ENCODE measurements around the gene AOX1. TPM values are rescaled to one million over a fixed set of nuclear protein-coding genes. Genes with fewer than 3 reads are reported as not detected.
"Not testable (repeated sequence)": the region's sequence is repeated elsewhere in the genome, so short reads cannot be mapped to it uniquely, and the experiment has no call there.

Gene AOX1
- total RNA-seq = under 1 TPM in 1 of 2 experiments, not detected in 1; 0.08 TPM

- ChIA-PET CTCF (interaction anchor here (0.8 to 1.5 kb wide), 2 partner anchors 14 to 16 kb away, joined by 3 read pairs; no protein-coding TSS in a partner anchor), POLR2A (interaction anchor here (1.0 kb wide), 1 partner anchor 303 kb away, joined by 4 read pairs; the partner anchor contains the start of genes NIF3L1 and PPIL3)
- H3K9me3 Mint-ChIP-seq (ENCODE audit: insufficient read depth) = no peaks in the 10 kb centered on the region
- H3K4me3 Mint-ChIP-seq = peak within 1 kb of the TSS; percentile 55
- peak; percentile 26 for DNase-seq
- H3K36me3 Mint-ChIP-seq (ENCODE audit: low read depth) = peaks cover 27% of the 10 kb centered on the region
- peaks cover 11% of the 10 kb centered on the region for H3K27me3 Mint-ChIP-seq (ENCODE audit: low read depth)
- no peak within 1 kb of the TSS for H3K27ac Mint-ChIP-seq
- peaks cover 9% of the 10 kb centered on the region for H3K4me1 Mint-ChIP-seq (ENCODE audit: low read depth)
- ATAC-seq = peak; percentile 70
These were observed at the start of gene AOX1 for GRCh38 chr2:200585730-200586643. Gene AOX1, plus strand, starts transcription at chr2:200586014. Its CDS starts 95 bp downstream, at chr2:200586109.

DNA sequence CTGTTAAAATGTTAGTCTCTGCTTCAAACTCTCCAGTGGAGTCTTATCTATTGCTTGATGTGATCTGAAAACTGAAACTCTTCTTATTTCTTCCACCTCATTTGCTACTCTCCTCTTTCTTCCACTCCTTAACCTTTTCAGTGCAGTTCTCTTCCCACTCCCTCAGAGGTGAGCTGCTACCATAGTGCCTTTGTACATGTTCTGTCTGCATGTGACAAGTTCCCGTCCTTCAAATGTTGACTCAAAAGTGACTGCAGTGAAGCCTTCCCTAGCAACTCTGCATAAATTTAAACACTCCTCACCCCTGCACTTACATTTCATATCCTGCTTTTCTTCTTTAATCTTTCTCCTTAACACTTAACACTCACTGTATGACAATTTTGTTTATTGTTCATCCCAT lies 47.7 kb upstream of the AOX1 start:
- Mint-ChIP-seq H3K4me1 (ENCODE audit: low read depth) (no peaks in the 10 kb centered on the region), H3K4me3 (no peak overlapping the region), H3K27ac (no peak overlapping the region), H3K9me3 (ENCODE audit: insufficient read depth) (no peaks in the 10 kb centered on the region), H3K27me3 (ENCODE audit: low read depth) (no peaks in the 10 kb centered on the region), H3K36me3 (ENCODE audit: low read depth) (peaks cover 53% of the 10 kb centered on the region)
- CTCF ChIA-PET = no interaction called here
- POLR2A ChIA-PET = no interaction called here
- no peak for DNase-seq
- no peak for ATAC-seq

- Mint-ChIP-seq H3K27me3 (ENCODE audit: low read depth) (no peaks in the 10 kb centered on the region), H3K4me1 (ENCODE audit: low read depth) (no peaks in the 10 kb centered on the region), H3K27ac (no peak overlapping the region), H3K9me3 (ENCODE audit: insufficient read depth) (no peaks in the 10 kb centered on the region), H3K4me3 (no peak overlapping the region), H3K36me3 (ENCODE audit: low read depth) (peaks cover 68% of the 10 kb centered on the region)
- ChIA-PET POLR2A (no interaction called here), CTCF (no interaction called here)
- DNase-seq (no peak), ATAC-seq (no peak)
These were observed 45.0 kb upstream of the AOX1 start for GRCh38 chr2:200540793-200541192.

GRCh38 chr2:200566596-200566995 lies 19.2 kb upstream of the AOX1 start:
- ATAC-seq; POLR2A ChIA-PET; H3K27me3 Mint-ChIP-seq (ENCODE audit: low read depth); H3K9me3 Mint-ChIP-seq (ENCODE audit: insufficient read depth); H3K4me1 Mint-ChIP-seq (ENCODE audit: low read depth); DNase-seq; H3K27ac Mint-ChIP-seq; H3K4me3 Mint-ChIP-seq: not testable (repeated sequence)
- H3K36me3 Mint-ChIP-seq (ENCODE audit: low read depth) = peaks cover 63% of the 10 kb centered on the region
- CTCF ChIA-PET = interaction anchor here (1.0 kb wide), 1 partner anchor 12 kb away, joined by 4 read pairs; no protein-coding TSS in a partner anchor

GRCh38 chr2:200567932-200568331 lies 17.9 kb upstream of the AOX1 start:
- H3K4me1 Mint-ChIP-seq (ENCODE audit: low read depth) = peaks cover 5% of the 10 kb centered on the region
- ChIA-PET POLR2A (no interaction called here), CTCF (no interaction called here)
- no peak overlapping the region for H3K27ac Mint-ChIP-seq
- peaks cover 61% of the 10 kb centered on the region for H3K36me3 Mint-ChIP-seq (ENCODE audit: low read depth)
- no peak overlapping the region for H3K4me3 Mint-ChIP-seq
- no peaks in the 10 kb centered on the region for H3K9me3 Mint-ChIP-seq (ENCODE audit: insufficient read depth)
- no peak for ATAC-seq
- no peak for DNase-seq
- H3K27me3 Mint-ChIP-seq (ENCODE audit: low read depth) = no peaks in the 10 kb centered on the region

- Mint-ChIP-seq H3K9me3 (ENCODE audit: insufficient read depth) (no peaks in the 10 kb centered on the region), H3K36me3 (ENCODE audit: low read depth) (peaks cover 54% of the 10 kb centered on the region), H3K4me1 (ENCODE audit: low read depth) (peaks cover 4% of the 10 kb centered on the region), H3K27ac (peak overlapping the region; percentile 3), H3K4me3 (no peak overlapping the region), H3K27me3 (ENCODE audit: low read depth) (no peaks in the 10 kb centered on the region)
- DNase-seq (no peak), ATAC-seq (no peak)
- ChIA-PET POLR2A (no interaction called here), CTCF (interaction anchor here (0.9 to 1.3 kb wide), 5 partner anchors 10 to 200 kb away, joined by 3 to 4 read pairs (median 3); no protein-coding TSS in a partner anchor)
These were observed 9.9 kb upstream of the AOX1 start for GRCh38 chr2:200575957-200576356.

DNA sequence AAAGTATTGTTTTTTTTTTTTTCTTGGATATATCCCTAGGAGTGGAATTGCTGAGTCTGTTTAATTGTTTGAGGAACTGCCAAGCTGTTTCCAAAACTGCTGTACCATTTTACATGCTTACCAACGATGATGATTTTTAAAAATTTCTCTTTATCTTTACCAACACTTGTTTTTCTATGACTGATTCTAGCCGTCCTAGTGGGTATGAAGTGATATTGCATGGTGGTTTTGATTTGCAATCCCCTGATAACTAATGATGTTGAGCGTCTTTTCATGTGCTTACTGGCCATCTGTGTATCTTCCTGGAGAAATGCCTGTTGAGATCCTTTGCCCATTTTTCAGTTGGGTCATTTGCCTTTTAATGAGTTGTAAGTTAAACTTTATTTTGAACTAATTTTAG lies 8.8 kb upstream of the AOX1 start:
- Mint-ChIP-seq H3K9me3 (ENCODE audit: insufficient read depth) (no peaks in the 10 kb centered on the region), H3K27ac (no peak overlapping the region), H3K27me3 (ENCODE audit: low read depth) (no peaks in the 10 kb centered on the region), H3K4me1 (ENCODE audit: low read depth) (peaks cover 4% of the 10 kb centered on the region), H3K4me3 (no peak overlapping the region), H3K36me3 (ENCODE audit: low read depth) (peaks cover 56% of the 10 kb centered on the region)
- DNase-seq (no peak), ATAC-seq (no peak)
- ChIA-PET POLR2A (no interaction called here), CTCF (no interaction called here)

- Mint-ChIP-seq H3K9me3 (ENCODE audit: insufficient read depth) (no peaks in the 10 kb centered on the region), H3K4me1 (ENCODE audit: low read depth) (peaks cover 4% of the 10 kb centered on the region), H3K27me3 (ENCODE audit: low read depth) (no peaks in the 10 kb centered on the region), H3K27ac (no peak overlapping the region), H3K4me3 (no peak overlapping the region), H3K36me3 (ENCODE audit: low read depth) (peaks cover 51% of the 10 kb centered on the region)
- DNase-seq (no peak), ATAC-seq (peak; percentile 55)
- ChIA-PET CTCF (interaction anchor here (0.9 to 1.7 kb wide), 7 partner anchors 12 to 154 kb away, joined by 3 to 4 read pairs (median 3); no protein-coding TSS in a partner anchor), POLR2A (interaction anchor here (0.5 to 0.6 kb wide), 3 partner anchors 94 to 804 kb away, joined by 3 to 4 read pairs (median 4); no protein-coding TSS in a partner anchor)
These were observed 7.0 kb upstream of the AOX1 start for GRCh38 chr2:200578778-200579177.

DNA sequence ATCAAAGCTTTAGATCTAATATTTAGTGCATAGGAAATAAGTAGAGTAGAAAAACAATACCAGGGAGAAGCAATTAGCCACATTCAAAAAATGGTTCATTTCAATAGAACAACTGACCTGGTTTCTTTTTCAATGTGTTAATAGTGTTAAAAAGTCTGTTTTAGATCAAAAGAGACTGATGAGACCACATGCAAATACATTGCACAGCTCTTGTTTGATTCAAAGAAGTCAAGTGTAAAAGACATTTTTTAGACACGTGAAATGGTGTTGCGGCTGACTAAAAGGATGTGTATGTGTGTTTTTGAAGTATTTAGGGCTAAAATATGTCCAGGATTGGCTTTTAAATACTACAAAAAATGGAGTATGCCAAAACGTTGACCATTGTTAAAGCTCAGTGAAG lies 1.2 kb upstream of the AOX1 start:
- ATAC-seq (no peak), DNase-seq (no peak)
- ChIA-PET POLR2A (no interaction called here), CTCF (no interaction called here)
- Mint-ChIP-seq H3K27ac (no peak overlapping the region), H3K36me3 (ENCODE audit: low read depth) (peaks cover 29% of the 10 kb centered on the region), H3K27me3 (ENCODE audit: low read depth) (peaks cover 9% of the 10 kb centered on the region), H3K4me1 (ENCODE audit: low read depth) (peaks cover 9% of the 10 kb centered on the region), H3K9me3 (ENCODE audit: insufficient read depth) (no peaks in the 10 kb centered on the region), H3K4me3 (no peak overlapping the region)

DNA sequence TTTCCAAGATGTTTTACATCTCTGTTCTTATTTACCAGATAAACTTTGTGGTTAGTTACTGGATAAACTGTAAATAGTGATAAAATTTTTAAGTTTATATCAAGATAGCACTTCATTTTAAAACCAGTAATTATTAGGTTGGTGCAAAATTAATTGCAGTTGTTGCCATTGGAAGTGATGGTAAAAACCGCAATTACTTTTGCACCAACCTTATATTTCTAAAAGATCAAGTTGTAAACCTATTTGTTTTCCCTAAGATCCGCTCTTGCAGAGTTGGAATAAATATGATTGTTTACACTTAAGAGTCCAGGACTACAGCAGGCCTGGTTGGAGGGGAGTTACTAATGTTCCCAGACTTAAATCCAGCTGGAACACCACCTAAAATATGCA lies 479 bp upstream of the AOX1 start:
- ATAC-seq (no peak), DNase-seq (no peak)
- ChIA-PET POLR2A (interaction anchor here (1.0 kb wide), 1 partner anchor 304 kb away, joined by 4 read pairs; the partner anchor contains the start of genes NIF3L1 and PPIL3), CTCF (interaction anchor here (0.8 kb wide), 1 partner anchor 13 kb away, joined by 3 read pairs; no protein-coding TSS in a partner anchor)
- H3K36me3 Mint-ChIP-seq (ENCODE audit: low read depth) = peaks cover 27% of the 10 kb centered on the region
- peak overlapping the region; percentile 55 for H3K4me3 Mint-ChIP-seq
- H3K9me3 Mint-ChIP-seq (ENCODE audit: insufficient read depth) = no peaks in the 10 kb centered on the region
- H3K4me1 Mint-ChIP-seq (ENCODE audit: low read depth) = peaks cover 9% of the 10 kb centered on the region
- peaks cover 9% of the 10 kb centered on the region for H3K27me3 Mint-ChIP-seq (ENCODE audit: low read depth)
- H3K27ac Mint-ChIP-seq = no peak overlapping the region

DNA sequence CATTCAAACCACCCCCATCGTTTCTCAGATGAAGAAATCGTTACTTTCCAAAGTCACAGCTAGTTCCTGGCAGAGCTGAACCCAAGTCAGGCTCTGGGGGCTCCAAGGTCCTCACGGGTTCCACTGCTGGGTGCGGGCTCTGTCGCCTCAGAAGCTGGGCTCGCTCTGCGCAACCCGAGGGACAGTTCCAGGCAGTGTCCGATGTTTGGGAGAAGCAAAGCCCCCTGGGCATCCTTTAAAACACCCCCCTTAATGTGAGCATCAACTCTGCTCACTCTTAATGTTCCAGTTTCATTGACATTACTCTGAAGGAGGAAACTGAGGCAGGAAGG lies 796 bp downstream of the AOX1 start:
- Mint-ChIP-seq H3K4me1 (ENCODE audit: low read depth) (peaks cover 9% of the 10 kb centered on the region), H3K27ac (no peak overlapping the region), H3K4me3 (peak overlapping the region; percentile 34), H3K27me3 (ENCODE audit: low read depth) (peaks cover 15% of the 10 kb centered on the region), H3K9me3 (ENCODE audit: insufficient read depth) (no peaks in the 10 kb centered on the region), H3K36me3 (ENCODE audit: low read depth) (peaks cover 23% of the 10 kb centered on the region)
- ChIA-PET POLR2A (no interaction called here), CTCF (interaction anchor here (1.5 kb wide), 1 partner anchor 16 kb away, joined by 3 read pairs; no protein-coding TSS in a partner anchor)
- ATAC-seq = no peak
- DNase-seq = no peak

DNA sequence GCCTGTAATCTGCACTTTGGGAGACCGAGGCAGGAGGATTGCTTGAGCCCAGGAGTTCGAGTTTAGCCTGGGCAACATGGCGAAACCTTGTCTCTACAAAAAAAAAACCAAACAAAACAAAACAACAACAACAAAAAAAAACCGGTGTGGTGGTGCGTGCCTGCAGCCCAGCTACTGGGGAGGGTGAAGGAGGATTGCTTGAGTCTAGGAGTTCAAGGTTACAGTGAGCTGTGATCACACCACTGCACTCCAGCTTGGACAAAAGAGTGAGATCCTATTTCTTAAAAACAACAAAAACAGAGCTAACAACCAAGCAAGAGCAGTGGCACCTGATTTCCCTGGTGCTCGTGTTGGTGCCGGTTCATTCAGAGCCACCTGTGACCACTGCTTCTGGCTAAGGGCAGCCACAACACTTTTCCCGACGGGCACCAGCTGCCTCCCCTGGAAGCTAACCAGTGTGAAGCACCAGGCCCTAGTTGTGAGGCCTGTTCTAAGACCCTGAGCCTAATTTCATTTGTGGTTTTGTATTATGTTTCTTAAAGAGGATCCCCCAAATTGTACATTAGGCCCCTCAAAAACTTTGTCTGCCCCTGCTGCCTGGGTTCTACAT lies 1.3 kb downstream of the AOX1 start:
- H3K27me3 Mint-ChIP-seq (ENCODE audit: low read depth) = peaks cover 20% of the 10 kb centered on the region
- no peak overlapping the region for H3K27ac Mint-ChIP-seq
- H3K9me3 Mint-ChIP-seq (ENCODE audit: insufficient read depth) = no peaks in the 10 kb centered on the region
- DNase-seq = no peak
- H3K4me3 Mint-ChIP-seq = no peak overlapping the region
- peaks cover 9% of the 10 kb centered on the region for H3K4me1 Mint-ChIP-seq (ENCODE audit: low read depth)
- ChIA-PET POLR2A (no interaction called here), CTCF (interaction anchor here (1.5 kb wide), 1 partner anchor 15 kb away, joined by 3 read pairs; no protein-coding TSS in a partner anchor)
- no peak for ATAC-seq
- peaks cover 18% of the 10 kb centered on the region for H3K36me3 Mint-ChIP-seq (ENCODE audit: low read depth)

Data from activated CD8-positive, alpha-beta T cell treated with anti-CD3 and anti-CD28 coated beads, Interleukin-2, amount 10 ng/mL, durations not matched to agents 7 days and 5 days (primary cell).